Mesothelial cell of epicardium (in vitro differentiated cells): Measurements from ENCODE around the gene SLC20A1. TPM values are rescaled to one million over a fixed set of nuclear protein-coding genes. Genes with fewer than 3 reads are reported as not detected.
"Not testable (repeated sequence)": the region's sequence is repeated elsewhere in the genome, so short reads cannot be mapped to it uniquely, and the experiment has no call there.

ENCODE experiments used
- DNase-seq, 2 experiments: peaks; one replicate each; pipeline ENCODE4 v3.0.0; 2021; ENCODE audit warnings: low spot score in 2 of 2; ENCODE audit not compliant: unreplicated experiment in 2 of 2
- H3K27ac Mint-ChIP-seq: 2 replicates; pipeline ENCODE4 v1.8.0; 2021; ENCODE audit warnings: mixed read lengths
- H3K27me3 Mint-ChIP-seq: 2 replicates; pipeline ENCODE4 v1.8.0; 2021; ENCODE audit warnings: low read depth, mixed read lengths
- H3K36me3 Mint-ChIP-seq: 2 replicates; pipeline ENCODE4 v1.8.0; 2021; ENCODE audit warnings: mixed read lengths
- H3K4me1 Mint-ChIP-seq: 2 replicates; pipeline ENCODE4 v1.8.0; 2021; ENCODE audit warnings: mixed read lengths
- H3K4me3 Mint-ChIP-seq: 2 replicates; pipeline ENCODE4 v1.8.0; 2021; ENCODE audit warnings: mild to moderate bottlenecking, moderate library complexity, mixed read lengths
- H3K9me3 Mint-ChIP-seq: 2 replicates; pipeline ENCODE4 v1.8.0; 2021; ENCODE audit warnings: mixed read lengths
- CTCF ChIP-seq: fragments of 200-600 bp; sonication (generic); IDR thresholded peaks from one replicate; pipeline ENCODE4 v1.5.0; 2021; ENCODE audit warnings: antibody characterized with exemption; ENCODE audit not compliant: unreplicated experiment
- total RNA-seq: library from RNA; stranded (reverse); gene quantifications from 3 replicates; pipeline ENCODE4 v1.2.1, GENCODE V29; 2021

SLC20A1 gene
- total RNA-seq, 1 donor from 2014 or later: 46.3 TPM

GRCh38 chr2:112664689-112665088 is 18.9 kb downstream of the SLC20A1 start:
- Mint-ChIP-seq H3K4me3 (no peak overlapping the region), H3K36me3 (peaks cover 24% of the 10 kb centered on the region), H3K27me3 (no peaks in the 10 kb centered on the region), H3K9me3 (no peaks in the 10 kb centered on the region), H3K4me1 (no peaks in the 10 kb centered on the region), H3K27ac (no peak overlapping the region)
- TF ChIP-seq CTCF: no peak
- DNase-seq: no peak

GRCh38 chr2:112665113-112665780 is 19.5 kb downstream of the SLC20A1 start:
- H3K27me3 Mint-ChIP-seq: no peaks in the 10 kb centered on the region
- H3K4me3 Mint-ChIP-seq: no peak overlapping the region
- DNase-seq: no peak
- no peaks in the 10 kb centered on the region for H3K9me3 Mint-ChIP-seq
- no peak for TF ChIP-seq CTCF
- H3K4me1 Mint-ChIP-seq: no peaks in the 10 kb centered on the region
- no peak overlapping the region for H3K27ac Mint-ChIP-seq
- H3K36me3 Mint-ChIP-seq: peaks cover 20% of the 10 kb centered on the region

GRCh38 chr2:112666761-112667122 is 21.0 kb downstream of the SLC20A1 start:
- Mint-ChIP-seq H3K27ac (no peak overlapping the region), H3K9me3 (no peaks in the 10 kb centered on the region), H3K27me3 (no peaks in the 10 kb centered on the region), H3K4me3 (no peak overlapping the region), H3K4me1 (no peaks in the 10 kb centered on the region), H3K36me3 (peaks cover 12% of the 10 kb centered on the region)
- DNase-seq: no peak
- no peak for TF ChIP-seq CTCF

DNA sequence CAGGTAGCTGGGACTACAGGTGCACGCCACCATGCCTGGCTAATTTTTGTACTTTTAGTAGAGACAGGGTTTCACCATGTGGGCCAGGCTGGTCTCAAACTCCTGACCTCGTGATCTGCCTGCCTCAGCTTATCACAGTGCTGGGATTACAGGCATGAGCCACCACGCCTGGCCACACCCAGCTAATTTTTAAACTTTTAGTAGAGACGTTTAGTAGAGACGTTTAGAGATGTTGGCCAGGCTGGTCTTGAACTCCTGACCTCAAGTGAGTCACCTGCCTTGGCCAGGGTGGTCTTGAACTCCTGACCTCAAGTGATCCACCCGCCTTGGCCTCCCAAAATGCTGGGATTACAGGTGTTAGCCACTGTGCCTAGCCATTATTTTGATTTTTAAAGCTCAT is 21.8 kb downstream of the SLC20A1 start:
- not testable (repeated sequence) for H3K27ac Mint-ChIP-seq, H3K9me3 Mint-ChIP-seq, H3K4me3 Mint-ChIP-seq, H3K27me3 Mint-ChIP-seq, H3K36me3 Mint-ChIP-seq, H3K4me1 Mint-ChIP-seq, DNase-seq

- peaks cover 1% of the 10 kb centered on the region for H3K36me3 Mint-ChIP-seq
- H3K9me3 Mint-ChIP-seq: no peaks in the 10 kb centered on the region
- H3K4me3 Mint-ChIP-seq: no peak overlapping the region
- H3K27me3 Mint-ChIP-seq: no peaks in the 10 kb centered on the region
- H3K27ac Mint-ChIP-seq: no peak overlapping the region
- DNase-seq: no peak
- no peak for TF ChIP-seq CTCF
- H3K4me1 Mint-ChIP-seq: no peaks in the 10 kb centered on the region
Measured at GRCh38 chr2:112669667-112670066, 23.9 kb downstream of the SLC20A1 start.

- H3K9me3 Mint-ChIP-seq: no peaks in the 10 kb centered on the region
- peaks cover 1% of the 10 kb centered on the region for H3K36me3 Mint-ChIP-seq
- H3K4me1 Mint-ChIP-seq: no peaks in the 10 kb centered on the region
- no peak overlapping the region for H3K4me3 Mint-ChIP-seq
- TF ChIP-seq CTCF: no peak
- H3K27me3 Mint-ChIP-seq: no peaks in the 10 kb centered on the region
- no peak for DNase-seq
- no peak overlapping the region for H3K27ac Mint-ChIP-seq
Measured at GRCh38 chr2:112670252-112671022, 24.7 kb downstream of the SLC20A1 start.
